HepG2 (cell line): ENCODE data around the gene STYK1. TPM values are rescaled to one million over a fixed set of nuclear protein-coding genes. Genes with fewer than 3 reads are reported as not detected.

Experiments
- ATF7-NPFF ChIP-seq: sonication (generic); formaldehyde crosslinking; IDR thresholded peaks from 2 replicates; pipeline ENCODE4 v1.8.1; 2023; ENCODE audit warnings: mild to moderate bottlenecking, low read depth, missing genetic modification reagents, moderate library complexity
- CHCHD3 ChIP-seq: sonication (generic); formaldehyde crosslinking; IDR thresholded peaks from 2 replicates; pipeline ENCODE4 v1.8.0; 2022; ENCODE audit warnings: mild to moderate bottlenecking, missing genetic modification reagents, moderate library complexity
- KDM5A ChIP-seq: fragments of 200-600 bp; sonication (generic); IDR thresholded peaks from 2 replicates; pipeline ENCODE4 v1.7.0; 2018; ENCODE audit warnings: antibody characterized with exemption, mild to moderate bottlenecking, low read length, borderline replicate concordance
- KLF12 ChIP-seq: sonication (generic); formaldehyde crosslinking; IDR thresholded peaks from 2 replicates; pipeline ENCODE4 v1.4.0; 2020; ENCODE audit warnings: missing genetic modification reagents, borderline replicate concordance
- KLF6 ChIP-seq: IDR thresholded peaks from 2 replicates; pipeline ENCODE4 v1.8.0; 2016; ENCODE audit warnings: missing biosample characterization, missing genetic modification reagents
- MEIS1 ChIP-seq: sonication (generic); formaldehyde crosslinking; IDR thresholded peaks from 2 replicates; pipeline ENCODE4 v1.9.0; 2021; ENCODE audit warnings: mild to moderate bottlenecking, missing genetic modification reagents, moderate library complexity, borderline replicate concordance
- MEIS2 ChIP-seq: sonication (generic); formaldehyde crosslinking; IDR thresholded peaks from 2 replicates; pipeline ENCODE4 v1.9.0; 2021; ENCODE audit warnings: mild to moderate bottlenecking, missing genetic modification reagents
- ZNF234 ChIP-seq: sonication (generic); formaldehyde crosslinking; conservative IDR thresholded peaks from 2 replicates; pipeline ENCODE4 v1.5.1; 2020; ENCODE audit warnings: mild to moderate bottlenecking, missing genetic modification reagents
- ZNF44 ChIP-seq: sonication (generic); formaldehyde crosslinking; IDR thresholded peaks from 2 replicates; pipeline ENCODE4 v1.5.1; 2020; ENCODE audit warnings: mild to moderate bottlenecking, missing genetic modification reagents
- ZNF501 ChIP-seq: sonication (generic); formaldehyde crosslinking; IDR thresholded peaks from 2 replicates; pipeline ENCODE4 v1.5.1; 2020; ENCODE audit warnings: mild to moderate bottlenecking, moderate library complexity, missing genetic modification reagents
- polyA plus RNA-seq, 8 experiments: library from polyadenylated mRNA; depleted of rRNA in 3 of 8; stranded (reverse) in 7 of 8; unstranded in 1 of 8; fragments of >200 nt; fragmentation: Illumina TruSeq in 4 of 8; extraction: Trizol in 4 of 8; gene quantifications; 2 replicates each; pipeline versions ENCODE4 v1.2.1 to v1.2.3, GENCODE V29; 2011 to 2016; ENCODE audit warnings: low read depth in 4 of 8, missing spikeins in 1 of 8, mixed read lengths in 1 of 8; ENCODE audit not compliant: insufficient read depth in 1 of 8
- total RNA-seq, 5 experiments: library from RNA; depleted of rRNA; stranded (reverse); fragments of >200 nt; fragmentation: Illumina TruSeq; extraction: Trizol; gene quantifications; 2 replicates each; pipeline ENCODE4 v1.2.3, GENCODE V29; 2016; ENCODE audit warnings: low read depth in 1 of 5
- TF ChIP-seq, protein P1 (sequence below): sonication (generic); formaldehyde crosslinking; conservative IDR thresholded peaks from 2 replicates; pipeline ENCODE4 v1.4.0; 2020; ENCODE audit warnings: missing genetic modification reagents
- TF ChIP-seq, protein P2 (sequence below): sonication (generic); formaldehyde crosslinking; IDR thresholded peaks from 2 replicates; pipeline ENCODE4 v1.8.0; 2022; ENCODE audit warnings: missing genetic modification reagents, mild to moderate bottlenecking, borderline replicate concordance
- TF ChIP-seq, protein P3 (sequence below): sonication (generic); formaldehyde crosslinking; IDR thresholded peaks from 2 replicates; pipeline ENCODE4 v1.8.1; 2023; ENCODE audit warnings: mild to moderate bottlenecking, moderate library complexity, missing genetic modification reagents
- TF ChIP-seq, protein P4 (sequence below): sonication (generic); formaldehyde crosslinking; IDR thresholded peaks from 2 replicates; pipeline ENCODE4 v1.9.0; 2022; ENCODE audit warnings: missing genetic modification reagents, mild to moderate bottlenecking, borderline replicate concordance
- TF ChIP-seq, protein P5 (sequence below): sonication (generic); formaldehyde crosslinking; conservative IDR thresholded peaks from 2 replicates; pipeline ENCODE4 v1.8.0; 2022; ENCODE audit warnings: mild to moderate bottlenecking, moderate library complexity, missing genetic modification reagents
- TF ChIP-seq, protein P6 (sequence below), 2 experiments: sonication (generic) in 1 of 2; formaldehyde crosslinking in 1 of 2; IDR thresholded peaks; 2 replicates each; pipeline versions ENCODE4 v1.4.0 to v1.6.1; 2016 to 2020; ENCODE audit warnings: borderline replicate concordance in 1 of 2, low read depth in 1 of 2, mild to moderate bottlenecking in 1 of 2, missing genetic modification reagents in 1 of 2

Gene STYK1
- total and polyA plus RNA-seq, 2 of the 13 experiments (the other 11 are each of a cell fraction or from before 2014, with no cell fraction given), result not detected

DNA sequence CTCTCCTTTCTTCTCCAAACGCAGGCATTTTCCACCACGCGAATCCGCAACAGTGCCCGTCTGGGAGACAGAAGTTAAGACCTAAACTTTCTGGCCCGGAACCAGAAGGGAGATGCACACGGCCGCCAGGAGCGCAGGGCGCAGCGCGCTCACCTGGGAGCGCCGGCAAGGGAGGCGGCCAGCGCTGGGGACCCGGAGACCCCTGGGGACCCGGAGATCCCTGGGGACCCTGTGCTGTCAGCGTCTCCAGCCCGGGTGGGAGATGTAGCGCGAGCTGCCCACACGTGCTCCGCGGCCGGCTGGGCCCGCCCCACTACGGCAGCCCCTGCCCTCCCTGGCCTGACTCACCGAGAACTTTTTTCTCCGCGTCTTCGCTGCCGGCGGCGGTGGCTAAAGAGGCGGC is 48.7 kb upstream of the STYK1 start (continued):
- TF ChIP-seq, protein P1, sequence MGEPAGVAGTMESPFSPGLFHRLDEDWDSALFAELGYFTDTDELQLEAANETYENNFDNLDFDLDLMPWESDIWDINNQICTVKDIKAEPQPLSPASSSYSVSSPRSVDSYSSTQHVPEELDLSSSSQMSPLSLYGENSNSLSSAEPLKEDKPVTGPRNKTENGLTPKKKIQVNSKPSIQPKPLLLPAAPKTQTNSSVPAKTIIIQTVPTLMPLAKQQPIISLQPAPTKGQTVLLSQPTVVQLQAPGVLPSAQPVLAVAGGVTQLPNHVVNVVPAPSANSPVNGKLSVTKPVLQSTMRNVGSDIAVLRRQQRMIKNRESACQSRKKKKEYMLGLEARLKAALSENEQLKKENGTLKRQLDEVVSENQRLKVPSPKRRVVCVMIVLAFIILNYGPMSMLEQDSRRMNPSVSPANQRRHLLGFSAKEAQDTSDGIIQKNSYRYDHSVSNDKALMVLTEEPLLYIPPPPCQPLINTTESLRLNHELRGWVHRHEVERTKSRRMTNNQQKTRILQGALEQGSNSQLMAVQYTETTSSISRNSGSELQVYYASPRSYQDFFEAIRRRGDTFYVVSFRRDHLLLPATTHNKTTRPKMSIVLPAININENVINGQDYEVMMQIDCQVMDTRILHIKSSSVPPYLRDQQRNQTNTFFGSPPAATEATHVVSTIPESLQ, result no peak
- TF ChIP-seq, protein P2, sequence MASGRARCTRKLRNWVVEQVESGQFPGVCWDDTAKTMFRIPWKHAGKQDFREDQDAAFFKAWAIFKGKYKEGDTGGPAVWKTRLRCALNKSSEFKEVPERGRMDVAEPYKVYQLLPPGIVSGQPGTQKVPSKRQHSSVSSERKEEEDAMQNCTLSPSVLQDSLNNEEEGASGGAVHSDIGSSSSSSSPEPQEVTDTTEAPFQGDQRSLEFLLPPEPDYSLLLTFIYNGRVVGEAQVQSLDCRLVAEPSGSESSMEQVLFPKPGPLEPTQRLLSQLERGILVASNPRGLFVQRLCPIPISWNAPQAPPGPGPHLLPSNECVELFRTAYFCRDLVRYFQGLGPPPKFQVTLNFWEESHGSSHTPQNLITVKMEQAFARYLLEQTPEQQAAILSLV (CRISPR knock-in tag), result no peak
- 0 out of 2 replicates have a peak, but pooled peaks have one; percentile 26 for TF ChIP-seq ZNF234
- TF ChIP-seq, protein P3, sequence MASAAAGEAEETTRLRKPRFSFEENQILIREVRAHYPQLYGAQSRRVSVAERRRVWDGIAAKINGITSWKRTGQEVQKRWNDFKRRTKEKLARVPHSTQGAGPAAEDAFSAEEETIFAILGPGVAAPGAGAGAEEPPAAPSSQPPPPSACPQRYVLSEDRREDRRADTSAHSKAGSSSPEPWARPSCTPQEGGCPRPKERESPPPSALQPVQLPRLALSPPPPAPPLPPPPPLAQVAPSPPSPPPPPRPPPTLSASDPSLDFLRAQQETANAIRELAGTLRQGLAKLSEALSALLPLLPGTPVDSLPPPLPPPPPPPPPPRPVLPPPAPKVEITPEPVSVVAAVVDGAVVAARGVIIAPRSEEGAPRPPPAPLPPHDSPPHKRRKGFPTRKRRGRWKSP, result peak; percentile 53; the same call in 1 of the 2 replicates
- peak; percentile 13; the same call in 1 of the 2 replicates for TF ChIP-seq KLF6 (CRISPR knock-in tag)
- no peak; the same call in 1 of the 2 replicates for TF ChIP-seq CHCHD3 (CRISPR knock-in tag)
- no peak for TF ChIP-seq KDM5A
- TF ChIP-seq, protein P4, sequence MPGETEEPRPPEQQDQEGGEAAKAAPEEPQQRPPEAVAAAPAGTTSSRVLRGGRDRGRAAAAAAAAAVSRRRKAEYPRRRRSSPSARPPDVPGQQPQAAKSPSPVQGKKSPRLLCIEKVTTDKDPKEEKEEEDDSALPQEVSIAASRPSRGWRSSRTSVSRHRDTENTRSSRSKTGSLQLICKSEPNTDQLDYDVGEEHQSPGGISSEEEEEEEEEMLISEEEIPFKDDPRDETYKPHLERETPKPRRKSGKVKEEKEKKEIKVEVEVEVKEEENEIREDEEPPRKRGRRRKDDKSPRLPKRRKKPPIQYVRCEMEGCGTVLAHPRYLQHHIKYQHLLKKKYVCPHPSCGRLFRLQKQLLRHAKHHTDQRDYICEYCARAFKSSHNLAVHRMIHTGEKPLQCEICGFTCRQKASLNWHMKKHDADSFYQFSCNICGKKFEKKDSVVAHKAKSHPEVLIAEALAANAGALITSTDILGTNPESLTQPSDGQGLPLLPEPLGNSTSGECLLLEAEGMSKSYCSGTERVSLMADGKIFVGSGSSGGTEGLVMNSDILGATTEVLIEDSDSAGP (CRISPR knock-in tag), result no peak
- peak; percentile 35; the same call in 1 of the 2 replicates for TF ChIP-seq ZNF44 (CRISPR knock-in tag)
- TF ChIP-seq MEIS2 (CRISPR knock-in tag), result no peak
- TF ChIP-seq, protein P5, sequence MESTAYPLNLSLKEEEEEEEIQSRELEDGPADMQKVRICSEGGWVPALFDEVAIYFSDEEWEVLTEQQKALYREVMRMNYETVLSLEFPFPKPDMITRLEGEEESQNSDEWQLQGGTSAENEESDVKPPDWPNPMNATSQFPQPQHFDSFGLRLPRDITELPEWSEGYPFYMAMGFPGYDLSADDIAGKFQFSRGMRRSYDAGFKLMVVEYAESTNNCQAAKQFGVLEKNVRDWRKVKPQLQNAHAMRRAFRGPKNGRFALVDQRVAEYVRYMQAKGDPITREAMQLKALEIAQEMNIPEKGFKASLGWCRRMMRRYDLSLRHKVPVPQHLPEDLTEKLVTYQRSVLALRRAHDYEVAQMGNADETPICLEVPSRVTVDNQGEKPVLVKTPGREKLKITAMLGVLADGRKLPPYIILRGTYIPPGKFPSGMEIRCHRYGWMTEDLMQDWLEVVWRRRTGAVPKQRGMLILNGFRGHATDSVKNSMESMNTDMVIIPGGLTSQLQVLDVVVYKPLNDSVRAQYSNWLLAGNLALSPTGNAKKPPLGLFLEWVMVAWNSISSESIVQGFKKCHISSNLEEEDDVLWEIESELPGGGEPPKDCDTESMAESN, result peak; percentile 53; the same call in 1 of the 2 replicates
- TF ChIP-seq ATF7-NPFF (CRISPR knock-in tag), result no peak
- TF ChIP-seq ZNF501 (CRISPR knock-in tag), result peak; percentile 80
- TF ChIP-seq KLF12 (CRISPR knock-in tag), result no peak
- TF ChIP-seq MEIS1 (CRISPR knock-in tag), result 0 out of 2 replicates have a peak, but pooled peaks have one; percentile 4
- TF ChIP-seq, protein P6, sequence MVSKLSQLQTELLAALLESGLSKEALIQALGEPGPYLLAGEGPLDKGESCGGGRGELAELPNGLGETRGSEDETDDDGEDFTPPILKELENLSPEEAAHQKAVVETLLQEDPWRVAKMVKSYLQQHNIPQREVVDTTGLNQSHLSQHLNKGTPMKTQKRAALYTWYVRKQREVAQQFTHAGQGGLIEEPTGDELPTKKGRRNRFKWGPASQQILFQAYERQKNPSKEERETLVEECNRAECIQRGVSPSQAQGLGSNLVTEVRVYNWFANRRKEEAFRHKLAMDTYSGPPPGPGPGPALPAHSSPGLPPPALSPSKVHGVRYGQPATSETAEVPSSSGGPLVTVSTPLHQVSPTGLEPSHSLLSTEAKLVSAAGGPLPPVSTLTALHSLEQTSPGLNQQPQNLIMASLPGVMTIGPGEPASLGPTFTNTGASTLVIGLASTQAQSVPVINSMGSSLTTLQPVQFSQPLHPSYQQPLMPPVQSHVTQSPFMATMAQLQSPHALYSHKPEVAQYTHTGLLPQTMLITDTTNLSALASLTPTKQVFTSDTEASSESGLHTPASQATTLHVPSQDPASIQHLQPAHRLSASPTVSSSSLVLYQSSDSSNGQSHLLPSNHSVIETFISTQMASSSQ (IDR thresholded peaks at IDR 0.05; ENCODE audit: low read depth), result no peak
- TF ChIP-seq, protein P6 (CRISPR knock-in tag; IDR thresholded peaks at IDR 0.05; ENCODE audit: borderline replicate concordance), result no peak
